Suppressor macrophage treated with lipopolysaccharide for 4 hours (primary cell): ENCODE data around the gene TTN.
"Not testable (repeated sequence)": the region's sequence is repeated elsewhere in the genome, so short reads cannot be mapped to it uniquely, and the experiment has no call there.

Experiments
- DNase-seq: peaks from one replicate; pipeline ENCODE4 v3.0.0-alpha.2; 2020

Gene TTN

GRCh38 chr2:178732913-178733312 lies 74.3 kb downstream of the TTN start:
- DNase-seq = no peak

- no peak for DNase-seq
Observed at GRCh38 chr2:178731300-178731699, 75.9 kb downstream of the TTN start.

GRCh38 chr2:178730049-178730448 lies 77.2 kb downstream of the TTN start:
- no peak for DNase-seq

- DNase-seq = no peak
Observed at GRCh38 chr2:178723786-178724346, 83.4 kb downstream of the TTN start.

GRCh38 chr2:178722296-178722695 lies 84.9 kb downstream of the TTN start:
- DNase-seq = no peak

GRCh38 chr2:178718988-178719387 lies 88.2 kb downstream of the TTN start:
- DNase-seq = no peak

- no peak for DNase-seq
Observed at GRCh38 chr2:178718283-178718682, 88.9 kb downstream of the TTN start.

GRCh38 chr2:178716394-178716793 lies 90.8 kb downstream of the TTN start:
- DNase-seq = no peak

- DNase-seq = no peak
Observed at GRCh38 chr2:178715366-178715765, 91.9 kb downstream of the TTN start.

GRCh38 chr2:178707476-178707875 lies 99.7 kb downstream of the TTN start:
- no peak for DNase-seq

- no peak for DNase-seq
Observed at GRCh38 chr2:178704876-178705275, 102.3 kb downstream of the TTN start.

GRCh38 chr2:178702361-178702760 lies 104.9 kb downstream of the TTN start:
- no peak for DNase-seq

GRCh38 chr2:178700922-178701342 lies 106.3 kb downstream of the TTN start:
- DNase-seq = peak; percentile 58

- no peak for DNase-seq
Observed at GRCh38 chr2:178700136-178700535, 107.1 kb downstream of the TTN start.

- DNase-seq = no peak
Observed at GRCh38 chr2:178692845-178693244, 114.4 kb downstream of the TTN start.

GRCh38 chr2:178689808-178690207 lies 117.4 kb downstream of the TTN start:
- no peak for DNase-seq

- no peak for DNase-seq
Observed at GRCh38 chr2:178683877-178684276, 123.3 kb downstream of the TTN start.

GRCh38 chr2:178681081-178681480 lies 126.1 kb downstream of the TTN start:
- no peak for DNase-seq

GRCh38 chr2:178679891-178680290 lies 127.3 kb downstream of the TTN start:
- DNase-seq = no peak

GRCh38 chr2:178677599-178677998 lies 129.6 kb downstream of the TTN start:
- no peak for DNase-seq

GRCh38 chr2:178676046-178676445 lies 131.2 kb downstream of the TTN start:
- DNase-seq = no peak

- DNase-seq = no peak
Observed at GRCh38 chr2:178674122-178674521, 133.1 kb downstream of the TTN start.

GRCh38 chr2:178666458-178666857 lies 140.8 kb downstream of the TTN start:
- DNase-seq = no peak

GRCh38 chr2:178658480-178658879 lies 148.7 kb downstream of the TTN start:
- DNase-seq = not testable (repeated sequence)

GRCh38 chr2:178650554-178650953 lies 156.7 kb downstream of the TTN start:
- no peak for DNase-seq

- no peak for DNase-seq
Observed at GRCh38 chr2:178644919-178645318, 162.3 kb downstream of the TTN start.
